Fibroblast of villous mesenchyme (primary cell): ENCODE results near the gene KCNAB1. TPM values are rescaled to one million over a fixed set of nuclear protein-coding genes. Genes with fewer than 3 reads are reported as not detected.

ENCODE experiments used
- DNase-seq: peaks from one replicate; pipeline ENCODE4 v3.0.0-alpha.2; 2010; ENCODE audit warnings: low read depth
- H3K4me3 ChIP-seq: 2 replicates; pipeline ENCODE4 v1.5.1; 2011; ENCODE audit warnings: low read depth, mild to moderate bottlenecking, low read length
- CTCF ChIP-seq: IDR thresholded peaks from 2 replicates; pipeline ENCODE4 v1.5.1; 2012; ENCODE audit warnings: low read depth, mild to moderate bottlenecking, low read length; ENCODE audit not compliant: insufficient read depth
- total RNA-seq: library from RNA; depleted of rRNA; stranded (reverse); fragments of >200 nt; gene quantifications from 2 replicates; pipeline ENCODE4 v1.2.3, GENCODE V29; 2012

Gene KCNAB1
- total RNA-seq, 1 donor, result not detected

- H3K4me3 ChIP-seq, result no peak overlapping the region
- DNase-seq, result peak; percentile 56
- TF ChIP-seq CTCF, result no peak
Observed at GRCh38 chr3:156416846-156417558, 296.6 kb downstream of the KCNAB1 start.

GRCh38 chr3:156417559-156418132 is 297.3 kb downstream of the KCNAB1 start:
- TF ChIP-seq CTCF, result no peak
- H3K4me3 ChIP-seq, result no peak overlapping the region
- no peak for DNase-seq

GRCh38 chr3:156418428-156418827 is 298.1 kb downstream of the KCNAB1 start:
- no peak for TF ChIP-seq CTCF
- no peak for DNase-seq
- no peak overlapping the region for H3K4me3 ChIP-seq

- no peak for DNase-seq
- no peak overlapping the region for H3K4me3 ChIP-seq
- TF ChIP-seq CTCF, result no peak
Observed at GRCh38 chr3:156421534-156421933, 301.2 kb downstream of the KCNAB1 start.

- no peak overlapping the region for H3K4me3 ChIP-seq
- no peak for TF ChIP-seq CTCF
- DNase-seq, result no peak
Observed at GRCh38 chr3:156424758-156425157, 304.4 kb downstream of the KCNAB1 start.

- TF ChIP-seq CTCF, result no peak
- H3K4me3 ChIP-seq, result no peak overlapping the region
- no peak for DNase-seq
Observed at GRCh38 chr3:156425651-156426050, 305.3 kb downstream of the KCNAB1 start.
